Fibroblast of lung (primary cell): ENCODE measurements around the gene MAPK6. TPM values are rescaled to one million over a fixed set of nuclear protein-coding genes. Genes with fewer than 3 reads are reported as not detected.

Experiments
- DNase-seq, 2 donors: peaks; one replicate each; pipeline versions ENCODE4 v3.0.0 to v3.0.0-alpha.2; 2010; ENCODE audit warnings: low read depth in 2 of 2
- H2AFZ ChIP-seq: 2 replicates; pipeline ENCODE4 v1.5.1; 2012; ENCODE audit warnings: low read length, control low read depth, inconsistent platforms
- H3K27ac ChIP-seq: 2 replicates; pipeline ENCODE4 v1.5.1; 2011; ENCODE audit warnings: low read length, control low read depth; ENCODE audit not compliant: insufficient read depth
- H3K27me3 ChIP-seq: 2 replicates; pipeline ENCODE4 v1.5.1; 2011; ENCODE audit warnings: mild to moderate bottlenecking, low read length; ENCODE audit not compliant: control insufficient read depth, insufficient read depth
- H3K36me3 ChIP-seq: 2 replicates; pipeline ENCODE4 v1.5.1; 2011; ENCODE audit warnings: low read length; ENCODE audit not compliant: control insufficient read depth, insufficient read depth
- H3K4me1 ChIP-seq: 2 replicates; pipeline ENCODE4 v1.5.1; 2011; ENCODE audit warnings: low read length; ENCODE audit not compliant: control insufficient read depth, insufficient read depth; ENCODE audit errors: extremely low read depth
- H3K4me2 ChIP-seq: 2 replicates; pipeline ENCODE4 v1.5.1; 2011; ENCODE audit warnings: low read length, control low read depth; ENCODE audit not compliant: insufficient read depth; ENCODE audit errors: extremely low read depth
- H3K4me3 ChIP-seq, 4 experiments: fragments of 200-600 bp in 1 of 4; sonication (generic) in 1 of 4; replicated peaks in 1 of 4; 2 replicates each; pipeline ENCODE4 v1.5.1; 2011 to 2016; ENCODE audit warnings: low read length in 4 of 4, low read depth in 3 of 4, mild to moderate bottlenecking in 3 of 4, control low read depth in 2 of 4, inconsistent platforms in 1 of 4, mixed read lengths in 1 of 4; ENCODE audit not compliant: insufficient read depth in 1 of 4; ENCODE audit errors: control extremely low read depth in 1 of 4
- H3K79me2 ChIP-seq: 2 replicates; pipeline ENCODE4 v1.5.1; 2012; ENCODE audit warnings: mild to moderate bottlenecking, low read length, inconsistent platforms; ENCODE audit not compliant: control insufficient read depth, insufficient read depth
- H3K9ac ChIP-seq: 2 replicates; pipeline ENCODE4 v1.5.1; 2011; ENCODE audit warnings: mild to moderate bottlenecking, low read length, control low read depth; ENCODE audit not compliant: insufficient read depth
- H3K9me3 ChIP-seq: 2 replicates; pipeline ENCODE4 v1.5.1; 2012; ENCODE audit warnings: low read depth, low read length; ENCODE audit not compliant: control insufficient read depth, insufficient read depth
- H4K20me1 ChIP-seq: 2 replicates; pipeline ENCODE4 v1.5.1; 2011; ENCODE audit warnings: low read length; ENCODE audit not compliant: control insufficient read depth, insufficient read depth; ENCODE audit errors: extremely low read depth
- EZH2 ChIP-seq: IDR thresholded peaks from 2 replicates; pipeline ENCODE4 v1.5.1; 2012; ENCODE audit warnings: low read length, control low read depth, mild to moderate bottlenecking; ENCODE audit errors: missing control alignments
- polyA plus RNA-seq, 2 donors: library from polyadenylated mRNA; depleted of rRNA in 1 of 2; stranded (reverse) in 1 of 2; unstranded in 1 of 2; fragments of >200 nt; gene quantifications; 2 replicates each; pipeline ENCODE4 v1.2.1, GENCODE V29; 2011 to 2012; ENCODE audit warnings: missing spikeins in 1 of 2
- total RNA-seq: library from RNA; depleted of rRNA; stranded (reverse); fragments of >200 nt; gene quantifications from 2 replicates; pipeline ENCODE4 v1.2.1, GENCODE V29; 2014
- TF ChIP-seq, protein P1 (sequence below), 2 donors: IDR thresholded peaks in 1 of 2; conservative IDR thresholded peaks in 1 of 2; 1 replicate in 1 of 2; 2 replicates in 1 of 2; pipeline ENCODE4 v1.5.1; 2011 to 2012; ENCODE audit warnings: low read length in 2 of 2, control low read depth in 1 of 2, inconsistent platforms in 1 of 2, low read depth in 1 of 2, mild to moderate bottlenecking in 1 of 2

MAPK6 gene
- total and polyA plus RNA-seq, 2 donors (not counting 1 experiment from before 2014, with no cell fraction given) = 45.5 to 62.1 TPM

DNA sequence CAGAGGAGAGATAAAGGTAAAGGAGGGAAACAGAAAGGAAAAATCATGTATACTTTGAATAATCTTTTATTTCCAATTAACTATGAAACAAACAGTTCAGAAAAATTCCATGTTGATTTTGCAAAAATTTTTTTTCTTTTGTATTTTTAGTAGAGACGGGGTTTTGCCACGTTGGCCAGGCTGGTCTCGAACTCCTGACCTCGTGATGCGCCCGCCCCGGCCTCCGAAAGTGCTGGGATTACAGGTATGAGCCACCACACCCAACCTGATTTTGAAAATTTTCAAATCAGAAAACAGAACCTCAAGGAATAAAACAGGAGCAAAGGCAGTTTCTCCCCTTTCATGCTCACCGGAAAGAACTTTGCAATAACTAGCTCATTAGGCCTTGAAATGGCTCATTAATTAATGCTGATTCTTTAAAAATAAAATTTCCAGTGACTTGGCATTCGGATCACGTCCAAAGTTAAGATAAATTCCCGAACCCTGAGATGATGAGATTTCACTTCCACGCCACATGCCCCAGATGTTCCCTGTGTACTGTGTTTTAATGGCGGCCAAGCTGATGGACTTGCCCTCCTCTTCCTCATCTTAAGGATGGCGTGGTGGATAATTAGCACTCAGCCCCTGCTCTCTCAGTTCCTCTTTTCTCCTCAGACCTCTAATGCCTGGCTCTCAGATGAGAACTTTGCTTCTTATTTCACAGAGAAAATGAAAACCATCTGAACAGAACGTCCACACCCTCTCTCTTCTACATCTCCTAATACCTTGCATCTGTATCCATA lies 82.7 kb downstream of the MAPK6 start:
- DNase-seq = no peak
- no peak overlapping the region for H3K4me2 ChIP-seq

DNA sequence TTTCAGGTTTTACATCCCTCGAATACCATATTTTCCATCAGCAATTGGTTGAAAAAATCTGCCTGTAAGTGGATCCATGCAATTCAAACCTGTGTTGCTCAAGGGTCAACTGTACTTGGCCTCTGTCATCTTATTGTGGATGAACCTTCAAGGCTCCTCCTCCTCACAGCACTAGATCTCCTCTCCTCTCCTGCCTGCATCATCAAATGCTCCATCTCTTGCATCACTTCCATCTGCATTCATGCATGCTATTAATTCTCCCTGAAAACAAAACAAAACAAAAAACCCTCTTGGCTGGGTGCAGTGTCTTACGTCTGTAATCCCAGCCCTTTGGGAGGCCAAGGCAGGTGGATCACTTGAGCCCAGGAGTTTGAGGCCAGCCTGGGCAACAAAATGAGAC lies 83.4 kb downstream of the MAPK6 start:
- Histone ChIP-seq H3K9ac (no peak overlapping the region), H3K4me3 (no peak overlapping the region), H3K79me2 (no peaks in the 10 kb centered on the region), H3K4me1 (peaks cover 14% of the 10 kb centered on the region), H4K20me1 (no peaks in the 10 kb centered on the region), H3K27me3 (no peaks in the 10 kb centered on the region), H3K9me3 (no peaks in the 10 kb centered on the region), H3K36me3 (no peaks in the 10 kb centered on the region), H3K4me2 (no peak overlapping the region), H3K27ac (peak overlapping the region; percentile 27), H2AFZ (no peak overlapping the region)
- peak; percentile 85 to 93 for DNase-seq
- TF ChIP-seq, protein P1, sequence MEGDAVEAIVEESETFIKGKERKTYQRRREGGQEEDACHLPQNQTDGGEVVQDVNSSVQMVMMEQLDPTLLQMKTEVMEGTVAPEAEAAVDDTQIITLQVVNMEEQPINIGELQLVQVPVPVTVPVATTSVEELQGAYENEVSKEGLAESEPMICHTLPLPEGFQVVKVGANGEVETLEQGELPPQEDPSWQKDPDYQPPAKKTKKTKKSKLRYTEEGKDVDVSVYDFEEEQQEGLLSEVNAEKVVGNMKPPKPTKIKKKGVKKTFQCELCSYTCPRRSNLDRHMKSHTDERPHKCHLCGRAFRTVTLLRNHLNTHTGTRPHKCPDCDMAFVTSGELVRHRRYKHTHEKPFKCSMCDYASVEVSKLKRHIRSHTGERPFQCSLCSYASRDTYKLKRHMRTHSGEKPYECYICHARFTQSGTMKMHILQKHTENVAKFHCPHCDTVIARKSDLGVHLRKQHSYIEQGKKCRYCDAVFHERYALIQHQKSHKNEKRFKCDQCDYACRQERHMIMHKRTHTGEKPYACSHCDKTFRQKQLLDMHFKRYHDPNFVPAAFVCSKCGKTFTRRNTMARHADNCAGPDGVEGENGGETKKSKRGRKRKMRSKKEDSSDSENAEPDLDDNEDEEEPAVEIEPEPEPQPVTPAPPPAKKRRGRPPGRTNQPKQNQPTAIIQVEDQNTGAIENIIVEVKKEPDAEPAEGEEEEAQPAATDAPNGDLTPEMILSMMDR (conservative IDR thresholded peaks at IDR 0.05 in 1 of 2, IDR thresholded peaks at IDR 0.05 in 1 of 2; ENCODE audit: low read depth in 1 of 2, low read length in 2 of 2) = no peak
- no peak for TF ChIP-seq EZH2

More for the DNA sequence above, 82.7 kb downstream of the MAPK6 start:
- Histone ChIP-seq H3K27me3 (no peaks in the 10 kb centered on the region), H4K20me1 (no peaks in the 10 kb centered on the region), H2AFZ (no peak overlapping the region), H3K79me2 (no peaks in the 10 kb centered on the region), H3K4me3 (no peak overlapping the region), H3K27ac (peak overlapping the region; percentile 27), H3K9ac (no peak overlapping the region), H3K4me1 (peaks cover 14% of the 10 kb centered on the region), H3K36me3 (no peaks in the 10 kb centered on the region), H3K9me3 (no peaks in the 10 kb centered on the region)
- no peak for TF ChIP-seq EZH2
- TF ChIP-seq, protein P1 (conservative IDR thresholded peaks at IDR 0.05 in 1 of 2, IDR thresholded peaks at IDR 0.05 in 1 of 2; ENCODE audit: low read depth in 1 of 2, low read length in 2 of 2) = no peak

DNA sequence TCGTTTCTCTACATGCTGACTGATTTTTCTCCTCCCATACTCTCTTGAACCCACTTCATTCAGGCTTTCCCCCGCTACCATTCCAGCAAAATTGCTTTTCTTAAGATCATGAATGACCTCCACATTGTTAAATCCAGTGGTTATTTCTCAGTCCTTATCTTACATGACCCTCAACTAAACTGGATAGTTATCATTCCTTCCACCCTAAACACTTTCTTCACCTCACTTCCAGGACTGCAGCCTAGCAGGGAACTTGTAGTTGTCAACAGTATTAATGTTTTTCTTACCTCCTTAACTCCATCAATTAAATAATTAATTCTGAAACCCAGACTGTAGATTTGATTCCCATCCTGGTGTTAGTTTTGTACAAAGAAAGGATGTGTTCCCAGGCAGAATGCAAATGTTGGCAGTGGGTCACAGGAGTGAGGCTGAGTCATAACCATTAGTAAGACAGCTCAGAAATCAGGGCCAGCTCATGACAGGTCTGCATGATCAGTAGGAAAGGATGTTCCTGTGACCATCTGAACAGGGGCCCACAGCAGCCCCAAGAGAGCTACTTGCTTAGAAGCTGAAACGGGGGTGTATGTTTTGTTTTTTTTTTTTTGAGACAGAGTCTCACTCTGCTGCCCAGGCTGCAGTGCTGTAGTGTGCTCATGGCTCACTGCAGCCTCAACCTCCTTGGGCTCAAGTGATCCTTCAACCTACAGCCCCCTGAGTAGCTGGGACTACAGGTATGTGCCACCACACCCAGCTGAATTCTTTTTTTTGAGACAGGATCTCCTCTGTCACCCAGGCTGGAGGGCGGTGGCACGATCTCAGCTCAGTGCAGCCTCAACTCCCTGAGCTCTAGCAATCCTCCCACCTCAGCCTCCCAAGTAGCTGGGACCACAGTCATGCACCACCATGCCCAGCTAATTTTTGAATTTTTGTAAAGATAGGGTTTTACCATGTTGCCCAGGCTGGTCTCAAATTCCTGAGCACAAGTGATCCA lies 84.5 kb downstream of the MAPK6 start:
- no peak overlapping the region for H3K9ac ChIP-seq
- H3K27me3 ChIP-seq = no peaks in the 10 kb centered on the region
- H3K9me3 ChIP-seq = no peaks in the 10 kb centered on the region

More for the DNA sequence above, 84.5 kb downstream of the MAPK6 start:
- TF ChIP-seq EZH2 = no peak
- TF ChIP-seq, protein P1 (conservative IDR thresholded peaks at IDR 0.05 in 1 of 2, IDR thresholded peaks at IDR 0.05 in 1 of 2; ENCODE audit: low read depth in 1 of 2, low read length in 2 of 2) = no peak
- Histone ChIP-seq H3K4me3 (peak overlapping the region in 1 of 4 experiments; percentile 3), H3K36me3 (no peaks in the 10 kb centered on the region), H2AFZ (no peak overlapping the region), H3K27ac (peak overlapping the region; percentile 68), H3K4me1 (peaks cover 14% of the 10 kb centered on the region), H3K4me2 (peak overlapping the region; percentile 26), H3K79me2 (no peaks in the 10 kb centered on the region), H4K20me1 (no peaks in the 10 kb centered on the region)
- peak; percentile 95 to 97 for DNase-seq
